ENCODE measurements around the gene TXNIP. TPM values are rescaled to one million over a fixed set of nuclear protein-coding genes. Genes with fewer than 3 reads are reported as not detected.

Gene TXNIP
- polyA plus RNA-seq, 1 of the 3 experiments (the other 2 are of a cell fraction) = 44.6 TPM

DNA sequence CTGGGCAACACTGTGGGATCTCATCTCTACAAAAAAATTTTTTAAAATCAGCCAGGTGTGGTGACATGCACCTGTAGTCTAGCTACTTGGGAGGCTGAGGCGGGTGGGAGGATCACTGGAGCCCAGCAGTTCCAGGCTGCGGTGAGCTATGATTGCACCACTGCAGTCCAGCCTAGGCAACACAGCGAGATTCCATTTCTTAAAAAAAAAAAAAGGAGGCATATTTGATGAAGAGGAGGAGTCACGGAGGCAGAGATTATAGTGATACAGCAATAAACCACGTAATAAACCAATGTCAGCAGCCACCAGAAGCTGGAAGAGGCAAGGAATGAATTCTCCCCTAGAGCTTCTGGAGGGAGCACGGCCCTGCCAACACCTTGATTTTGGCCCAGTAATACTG is 42.5 kb downstream of the TXNIP start:
- H3K4me3 ChIP-seq (ENCODE audit: low read depth in 2 of 2, low read length in 1 of 2) = no peak overlapping the region
- no peak for DNase-seq
- no peak overlapping the region for H3K4me2 ChIP-seq
- peaks cover 21 to 28% of the 10 kb centered on the region in 2 experiments; a peak in 3 of 4 replicates for H3K4me1 ChIP-seq (ENCODE audit: control insufficient read depth in 1 of 2, insufficient read depth in 2 of 2, low read depth in 1 of 2, low read length in 1 of 2)
- no peak overlapping the region for H2AFZ ChIP-seq (ENCODE audit: low read depth)
- ChIA-PET CTCF (interaction anchor here (1.4 to 4.1 kb wide), 5 partner anchors 11 to 62 kb away, joined by 3 to 17 read pairs (median 5); partner anchors contain the start of genes ANKRD34A, POLR3GL and RBM8A), POLR2A (interaction anchor here (2.8 kb wide), 1 partner anchor 26 kb away, joined by 9 read pairs; the partner anchor contains the start of gene RBM8A)
- H3F3A ChIP-seq (replicated peaks; ENCODE audit: insufficient read depth) = peaks cover 23% of the 10 kb centered on the region
- no peaks in the 10 kb centered on the region for H3K9me3 ChIP-seq
- H3K27me3 ChIP-seq (ENCODE audit: insufficient read depth) = no peaks in the 10 kb centered on the region
- H3K9ac ChIP-seq = no peak overlapping the region
- peaks cover 86% of the 10 kb centered on the region for H3K79me2 ChIP-seq (ENCODE audit: insufficient read depth)
- H3K27ac ChIP-seq (ENCODE audit: low read depth in 2 of 2, low read length in 1 of 2) = no peak overlapping the region
- 92% methylated on average over 6 of the region's 6 CpGs for WGBS (ENCODE audit: low lambda C conversion rate)
- TF ChIP-seq RAD21 (IDR thresholded peaks at IDR 0.05; ENCODE audit: low read length) (no peak), SMC3 (IDR thresholded peaks at IDR 0.05; ENCODE audit: low read depth, low read length) (no peak), FOXM1 (IDR thresholded peaks at IDR 0.05; ENCODE audit: low read depth) (no peak), RXRA (IDR thresholded peaks at IDR 0.05; ENCODE audit: borderline replicate concordance, low read depth) (no peak)
- TF ChIP-seq, protein P1, sequence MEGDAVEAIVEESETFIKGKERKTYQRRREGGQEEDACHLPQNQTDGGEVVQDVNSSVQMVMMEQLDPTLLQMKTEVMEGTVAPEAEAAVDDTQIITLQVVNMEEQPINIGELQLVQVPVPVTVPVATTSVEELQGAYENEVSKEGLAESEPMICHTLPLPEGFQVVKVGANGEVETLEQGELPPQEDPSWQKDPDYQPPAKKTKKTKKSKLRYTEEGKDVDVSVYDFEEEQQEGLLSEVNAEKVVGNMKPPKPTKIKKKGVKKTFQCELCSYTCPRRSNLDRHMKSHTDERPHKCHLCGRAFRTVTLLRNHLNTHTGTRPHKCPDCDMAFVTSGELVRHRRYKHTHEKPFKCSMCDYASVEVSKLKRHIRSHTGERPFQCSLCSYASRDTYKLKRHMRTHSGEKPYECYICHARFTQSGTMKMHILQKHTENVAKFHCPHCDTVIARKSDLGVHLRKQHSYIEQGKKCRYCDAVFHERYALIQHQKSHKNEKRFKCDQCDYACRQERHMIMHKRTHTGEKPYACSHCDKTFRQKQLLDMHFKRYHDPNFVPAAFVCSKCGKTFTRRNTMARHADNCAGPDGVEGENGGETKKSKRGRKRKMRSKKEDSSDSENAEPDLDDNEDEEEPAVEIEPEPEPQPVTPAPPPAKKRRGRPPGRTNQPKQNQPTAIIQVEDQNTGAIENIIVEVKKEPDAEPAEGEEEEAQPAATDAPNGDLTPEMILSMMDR (IDR thresholded peaks at IDR 0.05) = no peak
- TF ChIP-seq, protein P2, sequence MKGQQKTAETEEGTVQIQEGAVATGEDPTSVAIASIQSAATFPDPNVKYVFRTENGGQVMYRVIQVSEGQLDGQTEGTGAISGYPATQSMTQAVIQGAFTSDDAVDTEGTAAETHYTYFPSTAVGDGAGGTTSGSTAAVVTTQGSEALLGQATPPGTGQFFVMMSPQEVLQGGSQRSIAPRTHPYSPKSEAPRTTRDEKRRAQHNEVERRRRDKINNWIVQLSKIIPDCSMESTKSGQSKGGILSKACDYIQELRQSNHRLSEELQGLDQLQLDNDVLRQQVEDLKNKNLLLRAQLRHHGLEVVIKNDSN (IDR thresholded peaks at IDR 0.05; ENCODE audit: borderline replicate concordance, low read depth) = no peak
- TF ChIP-seq, protein P3, sequence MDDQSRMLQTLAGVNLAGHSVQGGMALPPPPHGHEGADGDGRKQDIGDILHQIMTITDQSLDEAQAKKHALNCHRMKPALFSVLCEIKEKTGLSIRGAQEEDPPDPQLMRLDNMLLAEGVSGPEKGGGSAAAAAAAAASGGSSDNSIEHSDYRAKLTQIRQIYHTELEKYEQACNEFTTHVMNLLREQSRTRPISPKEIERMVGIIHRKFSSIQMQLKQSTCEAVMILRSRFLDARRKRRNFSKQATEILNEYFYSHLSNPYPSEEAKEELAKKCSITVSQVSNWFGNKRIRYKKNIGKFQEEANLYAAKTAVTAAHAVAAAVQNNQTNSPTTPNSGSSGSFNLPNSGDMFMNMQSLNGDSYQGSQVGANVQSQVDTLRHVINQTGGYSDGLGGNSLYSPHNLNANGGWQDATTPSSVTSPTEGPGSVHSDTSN (IDR thresholded peaks at IDR 0.05) = no peak
- no peaks in the 10 kb centered on the region for H3K9me2 ChIP-seq
- no peaks in the 10 kb centered on the region; the same call in 1 of the 2 replicates for H4K20me1 ChIP-seq (ENCODE audit: insufficient read depth)
- H3K36me3 ChIP-seq (replicated peaks in 1 of 2; ENCODE audit: control insufficient read depth in 1 of 2, insufficient read depth in 2 of 2, low read length in 1 of 2) = peaks cover 4 to 8% of the 10 kb centered on the region in 2 experiments

DNA sequence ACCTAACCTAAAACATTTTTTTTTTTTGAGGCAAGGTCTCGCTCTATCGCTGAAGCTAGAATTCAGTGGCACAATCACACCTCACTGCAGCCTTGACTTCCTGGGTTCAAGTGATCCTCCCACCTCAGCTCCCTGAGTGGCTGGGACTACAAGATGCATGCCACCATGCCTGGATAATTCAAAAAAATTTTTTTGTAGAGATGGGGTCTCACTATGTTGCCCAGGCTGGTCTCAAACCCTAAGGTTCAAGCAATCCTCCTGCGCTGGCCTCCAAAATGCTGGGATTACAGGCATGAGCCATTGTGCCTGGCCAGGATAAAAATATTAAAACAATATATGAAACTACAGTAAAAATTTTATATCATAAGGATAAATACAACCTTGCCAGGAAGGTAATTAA is 43.5 kb downstream of the TXNIP start:
- Histone ChIP-seq H3K4me2 (no peak overlapping the region), H2AFZ (ENCODE audit: low read depth) (no peak overlapping the region), H3K9ac (no peak overlapping the region), H3K27ac (ENCODE audit: low read depth in 2 of 2, low read length in 1 of 2) (no peak overlapping the region), H3K79me2 (ENCODE audit: insufficient read depth) (peaks cover 95% of the 10 kb centered on the region), H3K36me3 (replicated peaks in 1 of 2; ENCODE audit: control insufficient read depth in 1 of 2, insufficient read depth in 2 of 2, low read length in 1 of 2) (peaks cover 4 to 14% of the 10 kb centered on the region in 2 experiments), H3F3A (replicated peaks; ENCODE audit: insufficient read depth) (peaks cover 14% of the 10 kb centered on the region), H3K27me3 (ENCODE audit: insufficient read depth) (no peaks in the 10 kb centered on the region), H3K9me2 (no peaks in the 10 kb centered on the region), H3K9me3 (no peaks in the 10 kb centered on the region), H3K4me3 (ENCODE audit: low read depth in 2 of 2, low read length in 1 of 2) (no peak overlapping the region), H3K4me1 (ENCODE audit: control insufficient read depth in 1 of 2, insufficient read depth in 2 of 2, low read depth in 1 of 2, low read length in 1 of 2) (peaks cover 15 to 23% of the 10 kb centered on the region in 2 experiments; a peak in 3 of 4 replicates), H4K20me1 (ENCODE audit: insufficient read depth) (no peaks in the 10 kb centered on the region; the same call in 1 of the 2 replicates)
- ChIA-PET POLR2A (interaction anchor here (2.8 kb wide), 1 partner anchor 25 kb away, joined by 9 read pairs; the partner anchor contains the start of gene RBM8A), CTCF (interaction anchor here (1.6 to 4.1 kb wide), 3 partner anchors 10 to 61 kb away, joined by 3 to 17 read pairs (median 4); partner anchors contain the start of genes ANKRD34A and POLR3GL)
- 99% methylated on average over 3 of the region's 3 CpGs for WGBS (ENCODE audit: low lambda C conversion rate)
- TF ChIP-seq SMC3 (IDR thresholded peaks at IDR 0.05; ENCODE audit: low read depth, low read length) (no peak), RAD21 (IDR thresholded peaks at IDR 0.05; ENCODE audit: low read length) (no peak)
- DNase-seq = no peak
